ENCODE measurements around the gene ST3GAL3.

DNA sequence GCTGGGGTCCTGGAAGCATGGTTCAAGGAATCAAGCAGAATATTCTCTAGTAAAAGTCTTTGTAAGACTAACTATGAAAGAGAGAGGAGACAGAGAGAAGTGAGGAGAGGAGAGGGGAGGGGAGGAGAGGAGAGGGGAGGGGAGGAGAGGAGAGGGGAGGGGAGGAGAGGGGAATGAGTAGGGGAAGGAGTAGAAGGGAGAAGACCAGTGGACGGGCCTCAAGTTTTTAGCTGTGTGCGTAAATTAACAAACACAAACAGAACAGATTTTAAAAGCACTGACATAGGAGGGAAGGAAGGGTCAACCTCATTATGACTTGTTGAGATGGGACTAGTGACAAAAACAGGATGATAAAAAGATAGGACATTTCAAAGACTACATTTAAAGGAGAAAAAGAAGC is 62.8 kb downstream of the ST3GAL3 start:
- no peak for TF ChIP-seq EZH2 (IDR thresholded peaks at IDR 0.05)
- TF ChIP-seq POLR2AphosphoS5 (IDR thresholded peaks at IDR 0.05; ENCODE audit: borderline replicate concordance, low read depth, low read length): no peak
